HCT116 (cell line): ENCODE results near the gene MXI1. TPM values are rescaled to one million over a fixed set of nuclear protein-coding genes. Genes with fewer than 3 reads are reported as not detected.

Experiments used
- ATAC-seq: fragments of 200-7000 bp; cut with Tn5 transposase; 2 replicates; pipeline ENCODE4 v1.9.1; 2020; ENCODE audit warnings: mild to moderate bottlenecking, moderate library complexity
- BruUV-seq: library from RNA; stranded (reverse); fragments of 400-500 nt; replicated peaks from 2 replicates; lab custom pipeline; 2021; lab: Mats Ljungman, UMichigan
- CTCF ChIA-PET: fragments of 300-600 bp; sonication (Branson Sonifier 250); formaldehyde crosslinking; loops from one replicate; lab custom pipeline; 2021; ENCODE audit warnings: antibody characterized with exemption; lab: Charles Lee
- POLR2A ChIA-PET: fragments of 300-600, 350-600 bp; sonication (Branson Sonifier 250); formaldehyde crosslinking; loops from one replicate; lab custom pipeline; 2021; ENCODE audit warnings: antibody characterized with exemption; lab: Charles Lee
- RAD21 ChIA-PET, 2 experiments: fragments of 300-600 bp; sonication (Branson Sonifier 250); formaldehyde crosslinking; loops; one replicate each; lab custom pipeline; 2023; ENCODE audit warnings: low total read pairs in 2 of 2; ENCODE audit not compliant: uncharacterized antibody in 2 of 2, unreplicated experiment in 2 of 2, low non-redundant PET in 1 of 2; lab: Charles Lee
- DNase-seq: peaks from one replicate; pipeline ENCODE4 v3.0.0-alpha.2; 2010; ENCODE audit warnings: low read depth, low spot score
- H2AFZ ChIP-seq: fragments of 200-600 bp; shearing (Covaris generic), sonication (generic); 2 replicates; pipeline ENCODE4 v1.6.1; 2017; ENCODE audit warnings: low read depth, mixed run types, mixed read lengths, antibody characterized with exemption, low read length; ENCODE audit not compliant: poor library complexity, severe bottlenecking
- H3K27ac ChIP-seq: 2 replicates; pipeline ENCODE4 v1.5.1; 2012; ENCODE audit warnings: low read depth, low read length
- H3K27me3 ChIP-seq: fragments of 200-600 bp; sonication (generic); 2 replicates; pipeline ENCODE4 v1.6.1; 2016; ENCODE audit warnings: mixed run types, low read length, mixed read lengths; ENCODE audit not compliant: insufficient read depth
- H3K36me3 ChIP-seq, 2 experiments: fragments of 200-500 bp in 1 of 2; fragments of 200-600 bp in 1 of 2; sonication (Bioruptor generic) in 1 of 2; sonication (generic) in 1 of 2; 2 replicates each; pipeline versions ENCODE4 v1.5.1 to v1.6.1; 2014 to 2016; ENCODE audit warnings: low read length in 2 of 2, inconsistent platforms in 1 of 2, mixed read lengths in 1 of 2, mixed run types in 1 of 2; ENCODE audit not compliant: insufficient read depth in 2 of 2, control insufficient read depth in 1 of 2
- H3K4me1 ChIP-seq, 2 experiments: fragments of 200-600 bp in 1 of 2; sonication (generic) in 1 of 2; 2 replicates each; pipeline versions ENCODE4 v1.5.1 to v1.6.1; 2012 to 2017; ENCODE audit warnings: low read length in 2 of 2, inconsistent platforms in 1 of 2, mild to moderate bottlenecking in 1 of 2, mixed read lengths in 1 of 2, mixed run types in 1 of 2, moderate library complexity in 1 of 2; ENCODE audit not compliant: insufficient read depth in 2 of 2, control insufficient read depth in 1 of 2
- H3K4me2 ChIP-seq: fragments of 200-600 bp; sonication (generic); 2 replicates; pipeline ENCODE4 v1.6.1; 2017; ENCODE audit warnings: mixed run types, low read length, mixed read lengths
- H3K4me3 ChIP-seq, 2 experiments: fragments of 200-600 bp in 1 of 2; sonication (generic) in 1 of 2; replicated peaks in 1 of 2; 2 replicates each; pipeline ENCODE4 v1.5.1; 2011 to 2016; ENCODE audit warnings: low read length in 2 of 2, control low read depth in 1 of 2, low read depth in 1 of 2, mild to moderate bottlenecking in 1 of 2, mixed read lengths in 1 of 2, mixed run types in 1 of 2
- H3K79me2 ChIP-seq: fragments of 200-600 bp; sonication (generic); 2 replicates; pipeline ENCODE4 v1.6.1; 2017; ENCODE audit warnings: mild to moderate bottlenecking, mixed run types, low read length, moderate library complexity, mixed read lengths; ENCODE audit not compliant: insufficient read depth
- H3K9ac ChIP-seq: fragments of 200-600 bp; sonication (generic); 2 replicates; pipeline ENCODE4 v1.6.1; 2016; ENCODE audit warnings: low read length, mixed read lengths
- H3K9me2 ChIP-seq: fragments of 200-600 bp; sonication (generic), shearing (Covaris generic); 2 replicates; pipeline ENCODE4 v1.6.1; 2017; ENCODE audit warnings: mixed run types, mild to moderate bottlenecking, moderate library complexity; ENCODE audit not compliant: insufficient read depth
- H3K9me3 ChIP-seq, 2 experiments: fragments of 200-500 bp in 1 of 2; fragments of 200-600 bp in 1 of 2; sonication (Bioruptor generic) in 1 of 2; sonication (generic) in 1 of 2; 2 replicates each; pipeline ENCODE4 v1.6.1; 2014 to 2017; ENCODE audit warnings: low read length in 2 of 2, mixed read lengths in 2 of 2, inconsistent platforms in 1 of 2, low read depth in 1 of 2, mild to moderate bottlenecking in 1 of 2, mixed run types in 1 of 2, moderate library complexity in 1 of 2; ENCODE audit not compliant: control insufficient read depth in 1 of 2, insufficient read depth in 1 of 2
- H4K20me1 ChIP-seq: fragments of 200-600 bp; sonication (generic), shearing (Covaris generic); 2 replicates; pipeline ENCODE4 v1.6.1; 2017; ENCODE audit warnings: mixed run types, mild to moderate bottlenecking, moderate library complexity; ENCODE audit not compliant: insufficient read depth
- ATF3 ChIP-seq: IDR thresholded peaks from 2 replicates; pipeline ENCODE4 v1.6.1; 2012
- CBX3 ChIP-seq: IDR thresholded peaks from 2 replicates; pipeline ENCODE4 v1.6.1; 2012; ENCODE audit warnings: low read depth
- EGR1 ChIP-seq: IDR thresholded peaks from 2 replicates; pipeline ENCODE4 v1.6.1; 2012; ENCODE audit warnings: low read depth
- EZH2 ChIP-seq: fragments of 200-600 bp; sonication (generic); IDR thresholded peaks from 2 replicates; pipeline ENCODE4 v1.6.1; 2017; ENCODE audit warnings: antibody characterized with exemption, mixed run types
- EZH2phosphoT487 ChIP-seq: fragments of 200-600 bp; IDR thresholded peaks from 2 replicates; pipeline ENCODE4 v1.6.1; 2018; ENCODE audit warnings: antibody characterized with exemption, borderline replicate concordance
- FOSL1 ChIP-seq: IDR thresholded peaks from 2 replicates; pipeline ENCODE4 v1.6.1; 2012; ENCODE audit warnings: low read depth
- JUND ChIP-seq: IDR thresholded peaks from 2 replicates; pipeline ENCODE4 v1.6.1; 2012
- POLR2A ChIP-seq: IDR thresholded peaks from 2 replicates; pipeline ENCODE4 v1.7.0; 2011; ENCODE audit warnings: borderline replicate concordance; ENCODE audit not compliant: insufficient read depth, insufficient read length; ENCODE audit errors: extremely low read depth
- POLR2AphosphoS5 ChIP-seq: IDR thresholded peaks from 2 replicates; pipeline ENCODE4 v1.6.1; 2011; ENCODE audit warnings: mild to moderate bottlenecking, low read depth, low read length, moderate library complexity
- RAD21 ChIP-seq: IDR thresholded peaks from 2 replicates; pipeline ENCODE4 v1.6.1; 2012; ENCODE audit warnings: low read depth, mild to moderate bottlenecking
- REST ChIP-seq: IDR thresholded peaks from 2 replicates; pipeline ENCODE4 v1.6.1; 2012; ENCODE audit warnings: low read depth
- SP1 ChIP-seq: IDR thresholded peaks from 2 replicates; pipeline ENCODE4 v1.6.1; 2012; ENCODE audit warnings: low read depth
- SRF ChIP-seq: IDR thresholded peaks from 2 replicates; pipeline ENCODE4 v1.6.1; 2012; ENCODE audit warnings: low read depth
- TCF7L2 ChIP-seq: IDR thresholded peaks from 2 replicates; pipeline ENCODE4 v1.7.0; 2011; ENCODE audit warnings: borderline replicate concordance, inconsistent platforms; ENCODE audit not compliant: insufficient read depth, insufficient read length; ENCODE audit errors: extremely low read depth
- YY1 ChIP-seq: IDR thresholded peaks from 2 replicates; pipeline ENCODE4 v1.6.1; 2011; ENCODE audit warnings: low read length, low read depth, moderate library complexity, mild to moderate bottlenecking; ENCODE audit not compliant: insufficient replicate concordance; ENCODE audit errors: extremely low read depth
- ZBTB33 ChIP-seq: IDR thresholded peaks from 2 replicates; pipeline ENCODE4 v1.6.1; 2011; ENCODE audit warnings: mild to moderate bottlenecking, low read length, moderate library complexity; ENCODE audit not compliant: insufficient replicate concordance; ENCODE audit errors: extremely low read depth
- intact Hi-C: fragments of 100-400 bp; cut with micrococcal nuclease; formaldehyde crosslinking; loops from 2 replicates; pipeline ENCODE4 v1.10.0; 2022
- total RNA-seq: library from RNA; stranded (reverse); gene quantifications from one replicate; pipeline ENCODE4 v1.2.1, GENCODE V29; 2021; ENCODE audit not compliant: unreplicated experiment
- TF ChIP-seq, protein P1 (sequence below): IDR thresholded peaks from 2 replicates; pipeline ENCODE4 v1.6.1; 2012

Gene MXI1
- total RNA-seq, 1 experiment from 2014 or later: 57.0 TPM

DNA sequence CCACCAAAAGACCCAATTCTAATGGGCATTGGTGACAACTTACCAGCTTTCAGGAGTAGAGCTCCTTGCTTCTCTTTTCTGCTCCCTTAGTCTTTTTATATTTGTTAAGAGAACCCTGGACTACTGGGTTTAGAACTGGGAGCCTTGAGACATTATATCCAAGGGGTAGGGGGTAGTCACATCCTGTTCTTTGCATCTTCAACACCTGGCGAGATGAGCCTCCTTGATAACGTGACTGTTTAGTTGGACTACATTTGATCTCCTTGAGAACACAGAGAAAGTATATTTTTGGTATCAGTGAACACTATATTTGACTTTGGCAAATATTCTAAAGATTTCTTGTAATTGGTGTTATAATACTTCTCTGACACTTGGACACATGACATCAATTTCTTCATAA lies 106.3 kb downstream of the MXI1 start:
- CTCF ChIA-PET: interaction anchor here (0.6 to 1.7 kb wide), 2 partner anchors 40 to 287 kb away, joined by 3 to 4 read pairs; no protein-coding TSS in a partner anchor
- no peak for ATAC-seq
- no peak for DNase-seq
- H3K4me3 ChIP-seq: no peak overlapping the region
- H3K79me2 ChIP-seq: no peaks in the 10 kb centered on the region
- RAD21 ChIA-PET: no interaction called here
- no peaks in the 10 kb centered on the region for H3K9me3 ChIP-seq
- H4K20me1 ChIP-seq: no peaks in the 10 kb centered on the region
- H2AFZ ChIP-seq: no peak overlapping the region
- TF ChIP-seq SP1 (no peak), POLR2A (no peak), SRF (no peak), YY1 (no peak), POLR2AphosphoS5 (no peak), RAD21 (no peak), REST (no peak), ATF3 (no peak), EZH2phosphoT487 (no peak), FOSL1 (no peak), EZH2 (no peak), ZBTB33 (no peak), CBX3 (no peak), JUND (no peak), TCF7L2 (no peak), EGR1 (no peak)
- TF ChIP-seq, protein P1, sequence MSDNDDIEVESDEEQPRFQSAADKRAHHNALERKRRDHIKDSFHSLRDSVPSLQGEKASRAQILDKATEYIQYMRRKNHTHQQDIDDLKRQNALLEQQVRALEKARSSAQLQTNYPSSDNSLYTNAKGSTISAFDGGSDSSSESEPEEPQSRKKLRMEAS: no peak
- H3K27me3 ChIP-seq: no peaks in the 10 kb centered on the region
- H3K9me2 ChIP-seq: no peaks in the 10 kb centered on the region
- no TSS peak for BruUV-seq
- H3K27ac ChIP-seq: no peak overlapping the region
- H3K4me2 ChIP-seq: no peak overlapping the region
- peaks cover 2 to 26% of the 10 kb centered on the region in 2 experiments; a peak in 2 of 4 replicates for H3K4me1 ChIP-seq
- intact Hi-C loops: loop anchor here (5.0 kb wide), 4 partner anchors 39 to 579 kb away; no protein-coding TSS in a partner anchor
- no peak overlapping the region for H3K9ac ChIP-seq
- H3K36me3 ChIP-seq: no peaks in the 10 kb centered on the region
- POLR2A ChIA-PET: interaction anchor here (1.1 to 1.9 kb wide), 4 partner anchors 182 to 199 kb away, joined by 4 to 6 read pairs (median 5); no protein-coding TSS in a partner anchor
